Tibial nerve (tissue), 3 donors: ENCODE results near the gene OTUD5.

Source experiments
- POLR2A ChIP-seq, 2 donors: fragments of 450-650 bp; IDR thresholded peaks; one replicate each; pipeline ENCODE4 v1.6.1; 2017; ENCODE audit warnings: antibody characterized with exemption in 2 of 2, mild to moderate bottlenecking in 2 of 2, moderate library complexity in 2 of 2
- TF ChIP-seq, protein P1 (sequence below), 5 experiments: fragments of 200-600 bp in 3 of 5; fragments of 450-650 bp in 2 of 5; sonication (generic) in 3 of 5; IDR thresholded peaks; one replicate each; pipeline ENCODE4 v1.5.1; 2016 to 2019; ENCODE audit warnings: antibody characterized with exemption in 5 of 5, mild to moderate bottlenecking in 3 of 5, moderate library complexity in 2 of 5

GRCh38 chrX:49002091-49002935 is 44.9 kb upstream of the OTUD5 start, which contains the start of gene GRIPAP1:
- TF ChIP-seq, protein P1, sequence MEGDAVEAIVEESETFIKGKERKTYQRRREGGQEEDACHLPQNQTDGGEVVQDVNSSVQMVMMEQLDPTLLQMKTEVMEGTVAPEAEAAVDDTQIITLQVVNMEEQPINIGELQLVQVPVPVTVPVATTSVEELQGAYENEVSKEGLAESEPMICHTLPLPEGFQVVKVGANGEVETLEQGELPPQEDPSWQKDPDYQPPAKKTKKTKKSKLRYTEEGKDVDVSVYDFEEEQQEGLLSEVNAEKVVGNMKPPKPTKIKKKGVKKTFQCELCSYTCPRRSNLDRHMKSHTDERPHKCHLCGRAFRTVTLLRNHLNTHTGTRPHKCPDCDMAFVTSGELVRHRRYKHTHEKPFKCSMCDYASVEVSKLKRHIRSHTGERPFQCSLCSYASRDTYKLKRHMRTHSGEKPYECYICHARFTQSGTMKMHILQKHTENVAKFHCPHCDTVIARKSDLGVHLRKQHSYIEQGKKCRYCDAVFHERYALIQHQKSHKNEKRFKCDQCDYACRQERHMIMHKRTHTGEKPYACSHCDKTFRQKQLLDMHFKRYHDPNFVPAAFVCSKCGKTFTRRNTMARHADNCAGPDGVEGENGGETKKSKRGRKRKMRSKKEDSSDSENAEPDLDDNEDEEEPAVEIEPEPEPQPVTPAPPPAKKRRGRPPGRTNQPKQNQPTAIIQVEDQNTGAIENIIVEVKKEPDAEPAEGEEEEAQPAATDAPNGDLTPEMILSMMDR (IDR thresholded peaks at IDR 0.05): peak in 2 of 5 experiments; percentile 7 to 26
- TF ChIP-seq POLR2A (IDR thresholded peaks at IDR 0.05): peak; percentile 22 to 50
